Activated B cell treated with CpG ODN at 0.5 μM for 24 hours (primary cell): ENCODE data around the gene DNAJC4. TPM values are rescaled to one million over a fixed set of nuclear protein-coding genes. Genes with fewer than 3 reads are reported as not detected.

ENCODE experiments used
- ATAC-seq: fragments of 200-7000 bp; cut with Tn5 transposase; one replicate; pipeline ENCODE4 v1.10.0; 2021; ENCODE audit warnings: low read depth, mild to moderate bottlenecking, moderate library complexity
- CTCF ChIA-PET: fragments of 350-600 bp; sonication (Branson Sonifier 250); formaldehyde crosslinking; loops from one replicate; lab custom pipeline; 2021; ENCODE audit warnings: antibody characterized with exemption; lab: Charles Lee
- POLR2A ChIA-PET: fragments of 350-600 bp; sonication (Branson Sonifier 250); formaldehyde crosslinking; loops from one replicate; lab custom pipeline; 2021; ENCODE audit warnings: antibody characterized with exemption; lab: Charles Lee
- DNase-seq: peaks from one replicate; pipeline ENCODE4 v3.0.0; 2022
- H3K27ac Mint-ChIP-seq: one replicate; pipeline ENCODE4 v1.8.0; 2020; ENCODE audit warnings: mixed read lengths
- H3K27me3 Mint-ChIP-seq: one replicate; pipeline ENCODE4 v1.8.0; 2021; ENCODE audit warnings: mixed read lengths
- H3K36me3 Mint-ChIP-seq: one replicate; pipeline ENCODE4 v1.8.0; 2021; ENCODE audit warnings: low read depth, mixed read lengths
- H3K4me1 Mint-ChIP-seq: one replicate; pipeline ENCODE4 v1.8.0; 2021; ENCODE audit warnings: mixed read lengths
- H3K4me3 Mint-ChIP-seq: one replicate; pipeline ENCODE4 v1.8.0; 2020; ENCODE audit warnings: mild to moderate bottlenecking, mixed read lengths
- H3K9me3 Mint-ChIP-seq: one replicate; pipeline ENCODE4 v1.8.0; 2020; ENCODE audit warnings: mixed read lengths
- CTCF ChIP-seq: fragments of 200-600 bp; IDR thresholded peaks from one replicate; pipeline ENCODE4 v1.8.0; 2022; ENCODE audit warnings: antibody characterized with exemption, mild to moderate bottlenecking
- intact Hi-C: fragments of 100-400 bp; cut with micrococcal nuclease; formaldehyde crosslinking; loops from one replicate; pipeline ENCODE4 v1.15.1; 2024
- total RNA-seq: library from RNA; stranded (reverse); gene quantifications from 2 replicates; pipeline ENCODE4 v1.2.3, GENCODE V29; 2022

DNAJC4 gene
- total RNA-seq, 1 donor from 2014 or later = 53.3 TPM

GRCh38 chr11:64238076-64238475 is 7.7 kb downstream of the DNAJC4 start:
- ChIA-PET POLR2A (interaction anchor here (0.7 to 5.9 kb wide), 5 partner anchors 7 to 32 kb away, joined by 4 to 60 read pairs (median 6); partner anchors contain the start of genes DNAJC4, FERMT3, NUDT22 and TRPT1), CTCF (interaction anchor here (0.6 kb wide), 1 partner anchor 40 kb away, joined by 3 read pairs; no protein-coding TSS in a partner anchor)
- Mint-ChIP-seq H3K9me3 (no peaks in the 10 kb centered on the region), H3K4me1 (peaks cover 73% of the 10 kb centered on the region), H3K27ac (peak overlapping the region; percentile 98), H3K36me3 (peaks cover 43% of the 10 kb centered on the region), H3K4me3 (no peak overlapping the region), H3K27me3 (no peaks in the 10 kb centered on the region)
- DNase-seq (no peak), ATAC-seq (no peak)
- intact Hi-C loops = no loop called here
- no peak for TF ChIP-seq CTCF

- ATAC-seq = no peak
- Mint-ChIP-seq H3K4me1 (peaks cover 74% of the 10 kb centered on the region), H3K9me3 (no peaks in the 10 kb centered on the region), H3K36me3 (peaks cover 52% of the 10 kb centered on the region), H3K27me3 (no peaks in the 10 kb centered on the region), H3K4me3 (no peak overlapping the region), H3K27ac (peak overlapping the region; percentile 98)
- intact Hi-C loops = no loop called here
- no peak for DNase-seq
- POLR2A ChIA-PET = interaction anchor here (0.6 to 5.9 kb wide), 4 partner anchors 8 to 24 kb away, joined by 4 to 60 read pairs (median 13); partner anchors contain the start of genes DNAJC4, NUDT22 and TRPT1
- TF ChIP-seq CTCF = no peak
- CTCF ChIA-PET = no interaction called here
Measured at GRCh38 chr11:64238999-64239398, 8.7 kb downstream of the DNAJC4 start.

GRCh38 chr11:64239662-64240434 is 9.5 kb downstream of the DNAJC4 start:
- no peak for ATAC-seq
- POLR2A ChIA-PET = interaction anchor here (0.6 to 8.7 kb wide), 11 partner anchors 9 to 1317 kb away, joined by 3 to 127 read pairs (median 11); partner anchors contain the start of genes DNAJC4, ESRRA, FERMT3 and NUDT22

GRCh38 chr11:64240435-64241240 is 10.3 kb downstream of the DNAJC4 start, which contains the start of gene FKBP2:
FKBP2 (plus strand) TSS chr11:64241095; CDS start chr11:64242388, 1,293 bp downstream.
- H3K36me3 Mint-ChIP-seq = peaks cover 50% of the 10 kb centered on the region
- peak; percentile 98 for DNase-seq
- no peaks in the 10 kb centered on the region for H3K9me3 Mint-ChIP-seq
- TF ChIP-seq CTCF = no peak
- peak within 1 kb of the TSS; percentile 98 for H3K27ac Mint-ChIP-seq
- H3K4me3 Mint-ChIP-seq = peak within 1 kb of the TSS; percentile 91
- intact Hi-C loops = loop anchor here (1.0 to 10.0 kb wide), 11 partner anchors 10 to 534 kb away; partner anchors contain the start of genes CCDC88B, DNAJC4, ESRRA and GPR137
- peaks cover 75% of the 10 kb centered on the region for H3K4me1 Mint-ChIP-seq
- ChIA-PET CTCF (interaction anchor here (0.7 to 1.3 kb wide), 4 partner anchors 10 to 60 kb away, joined by 3 to 7 read pairs (median 3); partner anchors contain the start of gene STIP1), POLR2A (interaction anchor here (0.5 to 8.7 kb wide), 28 partner anchors 9 to 1649 kb away, joined by 3 to 127 read pairs (median 7); partner anchors contain the start of genes BAD, CCDC88B, DNAJC4 and ESRRA)
- H3K27me3 Mint-ChIP-seq = no peaks in the 10 kb centered on the region
- peak; percentile 61 for ATAC-seq

More at GRCh38 chr11:64239662-64240434, 9.5 kb downstream of the DNAJC4 start:
- Mint-ChIP-seq H3K4me1 (peaks cover 76% of the 10 kb centered on the region), H3K27me3 (no peaks in the 10 kb centered on the region), H3K36me3 (peaks cover 56% of the 10 kb centered on the region), H3K9me3 (no peaks in the 10 kb centered on the region), H3K27ac (peak overlapping the region; percentile 98), H3K4me3 (peak overlapping the region; percentile 91)
- no peak for DNase-seq
- TF ChIP-seq CTCF = no peak
- intact Hi-C loops = loop anchor here (1.0 to 10.0 kb wide), 6 partner anchors 10 to 535 kb away; partner anchors contain the start of genes CCDC88B, DNAJC4, NUDT22 and OTUB1
- CTCF ChIA-PET = no interaction called here
